Activated CD4-positive, alpha-beta memory T cell treated with anti-CD3 and anti-CD28 coated beads for 36 hours (primary cell): Measurements from ENCODE around the gene YIPF7. TPM values are rescaled to one million over a fixed set of nuclear protein-coding genes. Genes with fewer than 3 reads are reported as not detected.

ENCODE experiments used
- CTCF ChIA-PET: fragments of 350-600 bp; sonication (Branson Sonifier 250); formaldehyde crosslinking; loops from one replicate; lab custom pipeline; 2021; ENCODE audit warnings: antibody characterized with exemption, inconsistent platforms; lab: Charles Lee
- POLR2A ChIA-PET: fragments of 350-600 bp; sonication (Branson Sonifier 250); formaldehyde crosslinking; loops from one replicate; lab custom pipeline; 2021; ENCODE audit warnings: antibody characterized with exemption; lab: Charles Lee
- DNase-seq: peaks from one replicate; pipeline ENCODE4 v3.0.0-alpha.2; 2020
- H3K27ac Mint-ChIP-seq: one replicate; pipeline ENCODE4 v1.8.0; 2021; ENCODE audit warnings: mixed read lengths
- H3K27me3 Mint-ChIP-seq: one replicate; pipeline ENCODE4 v1.8.0; 2021; ENCODE audit warnings: mixed read lengths
- H3K36me3 Mint-ChIP-seq: one replicate; pipeline ENCODE4 v1.8.0; 2021; ENCODE audit warnings: mixed read lengths
- H3K4me1 Mint-ChIP-seq: one replicate; pipeline ENCODE4 v1.8.0; 2021; ENCODE audit warnings: low read depth, mixed read lengths
- H3K4me3 Mint-ChIP-seq: one replicate; pipeline ENCODE4 v1.8.0; 2021; ENCODE audit warnings: mild to moderate bottlenecking, mixed read lengths
- H3K9me3 Mint-ChIP-seq: one replicate; pipeline ENCODE4 v1.8.0; 2021; ENCODE audit warnings: mixed read lengths
- intact Hi-C: fragments of 100-400 bp; cut with micrococcal nuclease; formaldehyde crosslinking; loops from one replicate; pipeline ENCODE4 v1.15.1; 2023
- total RNA-seq, 2 experiments: library from RNA; stranded (reverse); gene quantifications; one replicate each; pipeline ENCODE4 v1.2.3, GENCODE V29; 2021

YIPF7 gene
- total RNA-seq, 2 experiments from 2014 or later = not detected

DNA sequence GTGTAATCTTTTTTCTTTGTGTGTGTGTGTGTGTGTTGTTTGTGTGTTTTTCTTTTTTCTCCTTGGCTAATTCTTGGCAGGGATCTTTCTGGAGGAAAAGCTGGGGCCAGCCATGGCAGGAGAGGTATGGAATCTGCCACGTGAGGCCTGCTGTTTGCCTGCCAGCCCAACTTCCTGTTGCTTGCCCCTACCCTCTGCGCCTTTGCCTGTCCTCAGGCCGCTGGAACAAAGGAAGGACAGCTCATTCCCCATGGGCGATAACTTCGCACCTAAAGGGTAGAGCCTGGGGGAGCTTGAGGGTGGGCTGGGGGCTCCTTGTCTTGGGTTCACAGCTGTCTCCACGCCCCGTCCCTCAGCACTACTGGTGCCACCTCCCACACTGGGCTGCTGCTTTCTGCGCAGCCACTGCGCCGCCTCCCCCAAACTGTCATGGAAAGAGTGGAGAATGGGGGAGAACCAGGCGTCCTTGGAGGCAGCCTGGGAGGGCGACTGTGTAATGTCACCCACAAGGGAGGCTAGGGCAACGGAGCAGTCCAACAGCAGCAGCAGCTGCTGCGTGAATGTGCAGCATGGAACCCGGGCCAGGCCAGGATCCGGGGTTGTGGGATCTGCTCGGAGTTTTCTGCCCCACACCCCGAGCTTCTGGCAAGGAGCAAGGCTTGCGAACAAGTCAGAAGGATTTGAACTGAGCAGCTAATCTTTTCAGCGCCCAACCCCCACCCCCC is 12.3 kb upstream of the YIPF7 start:
- POLR2A ChIA-PET = no interaction called here
- no peak for DNase-seq
- Mint-ChIP-seq H3K27ac (no peak overlapping the region), H3K4me3 (no peak overlapping the region), H3K9me3 (no peaks in the 10 kb centered on the region), H3K36me3 (no peaks in the 10 kb centered on the region), H3K4me1 (no peaks in the 10 kb centered on the region), H3K27me3 (peaks cover 8% of the 10 kb centered on the region)
- intact Hi-C loops = no loop called here
- CTCF ChIA-PET = no interaction called here

DNA sequence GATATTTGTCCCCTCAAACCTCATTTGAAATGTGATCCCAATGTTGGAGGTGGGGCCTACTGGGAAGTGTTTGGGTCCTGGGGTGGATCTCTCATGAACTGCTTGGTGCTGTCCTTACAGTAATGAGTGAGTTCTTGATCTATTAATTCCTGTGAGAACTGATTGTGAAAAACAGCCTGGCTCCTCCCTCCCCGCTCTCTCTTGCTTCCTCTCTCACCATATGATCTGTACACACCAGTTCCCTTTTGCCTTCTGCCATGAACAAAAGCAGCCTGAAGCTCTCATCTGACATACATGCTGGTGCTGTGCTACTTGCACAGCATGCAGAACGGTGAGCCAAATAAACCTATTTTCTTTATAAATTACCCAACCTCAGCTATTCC is 11.2 kb upstream of the YIPF7 start:
- H3K9me3 Mint-ChIP-seq = no peaks in the 10 kb centered on the region
- no peak overlapping the region for H3K27ac Mint-ChIP-seq
- H3K4me1 Mint-ChIP-seq = no peaks in the 10 kb centered on the region
- no peak overlapping the region for H3K4me3 Mint-ChIP-seq
- POLR2A ChIA-PET = no interaction called here
- intact Hi-C loops = no loop called here
- no peak for DNase-seq
- peaks cover 8% of the 10 kb centered on the region for H3K27me3 Mint-ChIP-seq
- CTCF ChIA-PET = no interaction called here
- no peaks in the 10 kb centered on the region for H3K36me3 Mint-ChIP-seq

DNA sequence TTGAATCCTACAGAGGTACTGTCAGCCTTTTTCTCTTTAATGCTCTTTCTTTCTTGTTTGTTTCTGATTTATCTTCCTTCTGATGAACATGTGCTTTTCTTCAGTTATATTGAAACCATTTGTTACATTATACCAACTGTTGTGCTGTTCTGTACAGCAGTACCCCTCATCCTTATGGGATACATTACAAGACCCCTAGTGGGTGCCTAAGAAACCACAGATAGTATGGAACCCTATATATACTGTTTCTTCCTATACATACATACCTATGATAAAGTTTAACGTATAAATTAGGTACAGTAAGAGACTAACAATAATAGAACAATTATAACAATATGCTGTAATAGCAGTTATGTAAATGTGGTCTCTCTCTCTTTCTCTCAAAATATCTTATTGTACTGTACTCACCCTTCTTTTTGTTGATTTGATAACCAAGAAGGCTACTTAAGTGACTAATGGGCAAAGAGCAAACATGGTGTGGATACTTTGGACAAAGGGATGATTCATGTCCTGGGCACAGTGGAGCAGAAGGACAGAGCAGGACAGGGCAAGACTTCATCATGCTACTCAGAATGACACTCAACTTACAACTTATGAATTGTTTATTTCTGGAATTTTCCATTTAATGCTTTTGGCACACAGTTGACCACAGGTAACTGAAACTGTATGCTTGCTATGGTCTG is 10.7 kb upstream of the YIPF7 start:
- CTCF ChIA-PET = no interaction called here
- Mint-ChIP-seq H3K4me1 (no peaks in the 10 kb centered on the region), H3K27me3 (peaks cover 7% of the 10 kb centered on the region), H3K4me3 (no peak overlapping the region), H3K9me3 (no peaks in the 10 kb centered on the region), H3K27ac (no peak overlapping the region), H3K36me3 (no peaks in the 10 kb centered on the region)
- POLR2A ChIA-PET = no interaction called here
- intact Hi-C loops = no loop called here
- DNase-seq = no peak

DNA sequence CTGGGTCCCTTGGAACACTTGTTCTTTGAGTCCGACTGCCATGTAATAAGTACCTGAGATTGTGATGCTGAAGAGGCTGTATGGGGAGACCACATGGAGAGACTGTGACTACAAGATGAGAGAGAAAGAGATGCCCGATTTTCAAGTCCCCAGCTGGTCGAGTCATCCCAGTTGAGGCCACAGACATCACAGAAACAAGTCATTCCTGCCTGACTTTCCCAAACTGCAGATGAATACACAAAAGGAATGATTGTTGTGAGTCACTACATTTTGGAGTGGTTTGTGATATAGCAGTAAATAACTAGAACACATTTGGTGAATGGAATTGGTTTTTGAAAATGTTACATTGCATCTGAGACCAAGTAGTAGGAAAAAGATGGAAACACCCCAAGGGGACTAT is 9.0 kb upstream of the YIPF7 start:
- H3K4me1 Mint-ChIP-seq = no peaks in the 10 kb centered on the region
- H3K27ac Mint-ChIP-seq = no peak overlapping the region
- ChIA-PET POLR2A (no interaction called here), CTCF (no interaction called here)
- intact Hi-C loops = no loop called here
- H3K4me3 Mint-ChIP-seq = no peak overlapping the region
- no peaks in the 10 kb centered on the region for H3K9me3 Mint-ChIP-seq
- no peaks in the 10 kb centered on the region for H3K36me3 Mint-ChIP-seq
- DNase-seq = no peak
- H3K27me3 Mint-ChIP-seq = peaks cover 9% of the 10 kb centered on the region

DNA sequence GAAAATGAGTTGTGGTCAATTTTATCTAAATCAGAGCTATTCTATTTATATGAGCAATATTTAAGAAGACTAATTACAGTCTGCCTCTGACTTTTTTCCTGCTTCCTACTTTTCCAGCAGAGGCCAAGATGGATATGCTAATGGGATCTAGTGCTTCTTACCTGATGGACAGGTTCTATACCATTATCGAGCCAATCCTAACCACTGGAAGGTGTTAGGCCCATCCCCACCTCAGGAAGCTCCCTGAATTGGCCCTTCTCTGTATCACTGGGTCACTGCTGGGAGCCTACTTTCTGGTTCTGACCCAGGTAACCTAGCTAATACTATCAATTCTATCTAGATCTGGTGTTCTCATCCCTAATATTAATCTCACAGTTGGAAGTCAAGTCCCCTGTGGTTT is 577 bp upstream of the YIPF7 start:
- H3K9me3 Mint-ChIP-seq = no peaks in the 10 kb centered on the region
- no peak for DNase-seq
- no peak overlapping the region for H3K27ac Mint-ChIP-seq
- no peaks in the 10 kb centered on the region for H3K4me1 Mint-ChIP-seq
- peaks cover 2% of the 10 kb centered on the region for H3K27me3 Mint-ChIP-seq
- intact Hi-C loops = no loop called here
- H3K4me3 Mint-ChIP-seq = no peak overlapping the region
- CTCF ChIA-PET = no interaction called here
- H3K36me3 Mint-ChIP-seq = no peaks in the 10 kb centered on the region
- POLR2A ChIA-PET = no interaction called here

DNA sequence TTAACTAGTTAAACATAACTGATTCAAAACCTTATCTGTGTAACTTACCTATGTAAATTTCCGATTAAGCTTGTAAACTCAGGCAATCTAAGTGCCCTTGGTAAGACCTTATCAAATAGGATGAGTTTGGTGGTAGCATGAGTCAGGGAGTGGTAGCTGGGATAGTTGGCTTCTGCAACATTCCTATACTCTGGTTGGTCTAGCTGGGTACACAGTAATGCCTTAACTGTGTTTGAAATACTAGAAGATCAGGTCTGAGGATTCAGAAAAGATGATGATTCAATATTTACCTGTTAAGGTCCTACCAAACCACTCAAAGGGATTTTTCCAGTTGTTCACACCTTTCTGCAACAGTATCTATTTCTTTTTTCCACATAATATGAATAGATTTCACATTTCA is 5.3 kb downstream of the YIPF7 start:
- intact Hi-C loops = no loop called here
- CTCF ChIA-PET = no interaction called here

DNA sequence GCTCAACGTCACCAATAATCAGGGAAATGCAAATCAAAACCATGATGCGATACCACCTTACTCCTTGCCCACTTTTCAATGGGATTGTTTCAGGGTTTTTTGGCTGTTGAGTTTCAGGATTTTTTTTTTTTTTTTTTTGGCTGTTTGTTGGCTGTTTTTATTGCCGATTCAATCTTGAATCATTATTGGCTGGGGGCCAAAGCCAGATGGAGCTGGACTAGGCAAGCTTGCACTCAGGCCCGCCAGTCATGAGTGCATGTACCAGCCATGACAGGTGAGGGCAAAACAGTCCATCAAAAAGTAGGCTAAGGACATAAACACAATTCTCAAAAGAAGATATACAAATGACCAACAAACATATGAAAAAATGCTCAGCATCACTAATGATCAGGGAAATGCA is 13.3 kb downstream of the YIPF7 start:
- no peaks in the 10 kb centered on the region for H3K4me1 Mint-ChIP-seq
- H3K27me3 Mint-ChIP-seq = peaks cover 8% of the 10 kb centered on the region
- H3K27ac Mint-ChIP-seq = no peak overlapping the region
- ChIA-PET POLR2A (no interaction called here), CTCF (no interaction called here)
- H3K36me3 Mint-ChIP-seq = no peaks in the 10 kb centered on the region
- peaks cover 4% of the 10 kb centered on the region for H3K9me3 Mint-ChIP-seq
- intact Hi-C loops = no loop called here
- no peak for DNase-seq
- H3K4me3 Mint-ChIP-seq = no peak overlapping the region

More for the DNA sequence above, 5.3 kb downstream of the YIPF7 start:
- Mint-ChIP-seq H3K27me3 (peaks cover 2% of the 10 kb centered on the region), H3K4me3 (no peak overlapping the region), H3K36me3 (peaks cover 1% of the 10 kb centered on the region), H3K27ac (no peak overlapping the region), H3K9me3 (peaks cover 15% of the 10 kb centered on the region), H3K4me1 (no peaks in the 10 kb centered on the region)
- no peak for DNase-seq
- POLR2A ChIA-PET = no interaction called here

DNA sequence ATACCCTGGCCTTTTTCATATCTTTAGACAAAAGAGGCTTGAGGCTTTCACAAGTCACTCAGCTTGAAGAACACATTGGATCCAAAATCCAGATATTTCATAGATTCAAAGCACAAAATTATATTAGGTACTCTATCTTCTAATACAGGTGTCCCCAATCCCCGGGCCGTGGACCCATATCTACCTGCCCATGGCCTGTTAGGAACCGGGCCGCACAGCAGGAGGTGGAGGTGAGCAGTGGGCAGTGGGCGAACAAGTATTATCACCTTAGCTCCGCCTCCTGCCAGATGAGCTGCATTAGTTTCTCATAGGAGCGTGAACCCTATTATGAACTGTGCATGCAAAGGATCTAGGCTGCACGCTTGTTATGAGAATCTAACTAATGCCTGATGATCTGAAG is 18.7 kb downstream of the YIPF7 start:
- DNase-seq = no peak
- ChIA-PET POLR2A (no interaction called here), CTCF (interaction anchor here (1.2 kb wide), 2 partner anchors 49 to 184 kb away, joined by 3 to 4 read pairs; partner anchors contain the start of gene KCTD8)
- Mint-ChIP-seq H3K36me3 (no peaks in the 10 kb centered on the region), H3K9me3 (no peaks in the 10 kb centered on the region), H3K4me1 (peaks cover 1% of the 10 kb centered on the region), H3K27ac (no peak overlapping the region), H3K4me3 (no peak overlapping the region), H3K27me3 (peaks cover 3% of the 10 kb centered on the region)
- intact Hi-C loops = no loop called here

DNA sequence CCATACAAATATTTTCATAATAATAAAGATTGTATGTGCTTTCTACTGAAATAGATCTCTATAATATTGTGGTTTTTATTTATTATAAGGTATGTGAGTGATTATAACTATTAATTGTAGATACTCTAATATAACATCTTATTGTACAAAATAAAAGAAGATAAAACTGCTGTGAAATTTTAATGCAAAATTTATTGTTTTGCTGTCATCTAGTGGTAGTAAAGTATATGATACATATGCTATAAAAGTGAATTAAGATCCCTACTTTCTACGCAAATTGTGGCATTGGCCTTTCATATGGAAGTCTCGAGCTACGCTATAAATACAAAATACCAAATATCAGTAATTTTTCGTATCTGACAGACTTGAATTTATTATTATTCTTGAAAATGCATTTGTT is 19.3 kb downstream of the YIPF7 start:
- peaks cover 1% of the 10 kb centered on the region for H3K4me1 Mint-ChIP-seq
- POLR2A ChIA-PET = no interaction called here
- H3K36me3 Mint-ChIP-seq = no peaks in the 10 kb centered on the region
- intact Hi-C loops = no loop called here
- H3K9me3 Mint-ChIP-seq = no peaks in the 10 kb centered on the region
- DNase-seq = no peak
- H3K27ac Mint-ChIP-seq = no peak overlapping the region
- CTCF ChIA-PET = no interaction called here
- no peak overlapping the region for H3K4me3 Mint-ChIP-seq
- H3K27me3 Mint-ChIP-seq = peaks cover 3% of the 10 kb centered on the region

DNA sequence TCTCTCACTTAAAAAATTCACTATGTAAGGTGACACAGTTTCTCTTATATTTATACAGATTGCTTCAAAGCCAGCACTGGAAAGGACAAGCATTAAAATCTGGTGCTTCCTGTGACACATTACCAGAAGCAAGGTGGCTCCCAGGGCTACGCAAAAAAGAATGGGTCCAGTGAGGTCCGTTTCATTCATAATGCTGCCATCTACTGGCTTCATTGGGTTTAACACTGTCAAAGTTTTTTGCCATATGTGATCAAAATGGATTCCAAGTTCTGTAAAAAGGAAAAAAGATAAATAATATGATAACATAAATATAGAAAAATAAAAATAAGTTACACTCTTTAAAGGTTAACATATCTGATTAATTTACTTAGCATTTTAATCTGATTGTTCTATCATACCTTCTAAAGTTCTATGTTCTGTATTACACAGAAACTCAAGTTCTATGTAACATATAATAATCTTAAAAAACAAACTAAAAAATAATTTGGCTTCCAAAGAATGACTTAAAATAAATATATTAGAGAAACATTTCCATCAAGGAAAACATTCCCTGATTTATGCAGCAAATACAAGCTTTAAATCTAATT is 22.1 kb downstream of the YIPF7 start:
- Mint-ChIP-seq H3K36me3 (no peaks in the 10 kb centered on the region), H3K9me3 (no peaks in the 10 kb centered on the region), H3K27ac (no peak overlapping the region), H3K27me3 (no peaks in the 10 kb centered on the region), H3K4me1 (peaks cover 1% of the 10 kb centered on the region), H3K4me3 (no peak overlapping the region)
- intact Hi-C loops = loop anchor here (2.0 to 5.0 kb wide), 2 partner anchors 49 to 852 kb away; partner anchors contain the start of gene GUF1
- ChIA-PET POLR2A (no interaction called here), CTCF (interaction anchor here (0.7 to 1.6 kb wide), 5 partner anchors 9 to 1600 kb away, joined by 3 to 6 read pairs (median 5); partner anchors contain the start of gene KCTD8)
- peak; percentile 42 for DNase-seq

DNA sequence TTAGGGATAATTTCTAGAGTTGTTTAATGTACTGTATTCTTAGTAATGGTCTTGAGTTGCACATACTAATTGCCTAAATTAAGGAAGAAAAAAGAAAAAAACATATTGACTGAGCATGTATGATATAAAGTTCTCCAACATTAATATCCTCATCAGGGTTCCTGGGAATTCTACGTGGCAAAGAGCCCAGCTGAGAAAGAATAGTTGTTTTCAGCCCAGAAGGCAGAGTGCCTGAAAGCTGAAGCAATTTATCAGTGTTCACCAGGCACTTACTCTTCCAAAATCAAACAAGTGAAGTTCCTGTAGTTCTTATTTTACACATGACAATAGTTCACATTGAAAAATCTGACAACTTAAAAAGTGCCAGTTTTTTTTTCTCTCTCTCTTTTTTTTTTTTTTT is 27.7 kb downstream of the YIPF7 start:
- no peak for DNase-seq
- intact Hi-C loops = no loop called here
- Mint-ChIP-seq H3K27me3 (no peaks in the 10 kb centered on the region), H3K4me1 (no peaks in the 10 kb centered on the region), H3K27ac (no peak overlapping the region), H3K36me3 (no peaks in the 10 kb centered on the region), H3K9me3 (no peaks in the 10 kb centered on the region), H3K4me3 (no peak overlapping the region)
- ChIA-PET POLR2A (no interaction called here), CTCF (no interaction called here)

DNA sequence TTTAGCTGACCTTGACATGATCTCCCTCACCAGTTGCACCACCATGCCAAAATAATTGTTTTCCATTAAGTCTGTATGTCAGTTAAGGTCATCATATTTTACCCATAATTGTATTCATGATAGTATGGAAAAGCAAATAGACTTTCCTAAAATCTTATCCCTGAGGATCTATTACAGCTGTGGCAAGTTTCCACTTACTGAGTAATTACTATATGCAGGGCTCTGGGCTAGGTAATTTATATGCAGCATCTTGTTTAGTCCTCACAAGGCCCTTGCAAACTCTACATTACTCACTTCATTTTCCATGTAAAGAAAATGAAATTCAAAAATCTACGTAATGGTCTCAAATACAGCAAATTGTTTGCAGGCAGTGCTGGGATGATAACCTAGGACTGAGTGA is 34.8 kb downstream of the YIPF7 start:
- no peaks in the 10 kb centered on the region for H3K36me3 Mint-ChIP-seq
- DNase-seq = no peak
- POLR2A ChIA-PET = no interaction called here
- intact Hi-C loops = no loop called here
- no peak overlapping the region for H3K4me3 Mint-ChIP-seq
- CTCF ChIA-PET = interaction anchor here (1.2 kb wide), 1 partner anchor 10 kb away, joined by 3 read pairs; no protein-coding TSS in a partner anchor
- no peaks in the 10 kb centered on the region for H3K9me3 Mint-ChIP-seq
- H3K4me1 Mint-ChIP-seq = no peaks in the 10 kb centered on the region
- no peaks in the 10 kb centered on the region for H3K27me3 Mint-ChIP-seq
- H3K27ac Mint-ChIP-seq = no peak overlapping the region
